HepG2 (cell line): Measurements from ENCODE around the gene ERLIN1. TPM values are rescaled to one million over a fixed set of nuclear protein-coding genes. Genes with fewer than 3 reads are reported as not detected.

ENCODE experiments used
- ATAC-seq: fragments of 200-7000 bp; cut with Tn5 transposase; 3 replicates; pipeline ENCODE4 v1.9.1; 2020; ENCODE audit warnings: mild to moderate bottlenecking, moderate library complexity
- BruUV-seq: library from RNA; stranded (reverse); fragments of 400-500 nt; replicated peaks from 2 replicates; lab custom pipeline; 2021; lab: Mats Ljungman, UMichigan
- CTCF ChIA-PET: fragments of 300-600 bp; formaldehyde crosslinking; extraction: SDS; loops from one replicate; lab custom pipeline; 2021; ENCODE audit warnings: low total read pairs, inconsistent platforms, low intra/inter-chr PET ratio; lab: Yijun Ruan, JAX
- POLR2A ChIA-PET: fragments of 350-600 bp; sonication (Branson Sonifier 250); formaldehyde crosslinking; loops from one replicate; lab custom pipeline; 2020; ENCODE audit warnings: antibody characterized with exemption, inconsistent platforms; lab: Yijun Ruan, JAX
- DNase-seq: peaks from one replicate; pipeline ENCODE4 v3.0.0-alpha.2; 2015; ENCODE audit warnings: low spot score
- FAIRE-seq: peaks from 3 replicates; lab custom pipeline; 2011; peaks lifted over from hg19 to GRCh38; lab: Jason Lieb, UNC
- H2AFZ ChIP-seq: one replicate; pipeline ENCODE4 v1.6.1; 2011; ENCODE audit warnings: low read length, inconsistent platforms
- H3K27ac ChIP-seq: fragments of 300-600 bp; 3 replicates; pipeline ENCODE4 v1.8.0; 2011; ENCODE audit warnings: mixed run types, mild to moderate bottlenecking, mixed read lengths, low read length, inconsistent platforms; ENCODE audit not compliant: insufficient read depth; ENCODE audit errors: extremely low read length
- H3K27me3 ChIP-seq, 2 experiments: fragments of 200-600 bp in 1 of 2; 2 replicates in 1 of 2; 3 replicates in 1 of 2; pipeline versions ENCODE4 v1.6.0 to v1.8.0; 2011; ENCODE audit warnings: low read length in 2 of 2, mild to moderate bottlenecking in 2 of 2, moderate library complexity in 2 of 2, inconsistent platforms in 1 of 2; ENCODE audit not compliant: insufficient read depth in 2 of 2, control insufficient read depth in 1 of 2
- H3K36me3 ChIP-seq, 2 experiments: fragments of 200-600 bp in 1 of 2; replicated peaks in 1 of 2; 2 replicates in 1 of 2; 3 replicates in 1 of 2; pipeline versions ENCODE4 v1.5.1 to v1.8.0; 2011; ENCODE audit warnings: low read length in 2 of 2, inconsistent platforms in 1 of 2; ENCODE audit not compliant: insufficient read depth in 2 of 2, control insufficient read depth in 1 of 2
- H3K4me1 ChIP-seq: 2 replicates; pipeline ENCODE4 v1.5.1; 2012; ENCODE audit warnings: low read length, inconsistent platforms; ENCODE audit not compliant: insufficient read depth
- H3K4me2 ChIP-seq: 2 replicates; pipeline ENCODE4 v1.6.0; 2011; ENCODE audit warnings: low read depth, low read length, inconsistent platforms
- H3K4me3 ChIP-seq, 3 experiments: fragments of 200-600 bp in 1 of 3; sonication (generic), shearing (Covaris generic) in 1 of 3; replicated peaks in 1 of 3; 2 replicates each; pipeline ENCODE4 v1.5.1; 2011 to 2016; ENCODE audit warnings: low read length in 3 of 3, inconsistent platforms in 2 of 3, low read depth in 2 of 3, mild to moderate bottlenecking in 2 of 3, control low read depth in 1 of 3, mixed read lengths in 1 of 3; ENCODE audit not compliant: insufficient read depth in 1 of 3
- H3K79me2 ChIP-seq: one replicate; pipeline ENCODE4 v1.6.1; 2011; ENCODE audit warnings: low read length, inconsistent platforms; ENCODE audit not compliant: insufficient read depth
- H3K9ac ChIP-seq: 2 replicates; pipeline ENCODE4 v1.6.0; 2011; ENCODE audit warnings: mild to moderate bottlenecking, low read depth, low read length, inconsistent platforms; ENCODE audit not compliant: insufficient read depth
- H3K9me3 ChIP-seq: 2 replicates; pipeline ENCODE4 v1.5.1; 2012; ENCODE audit warnings: mild to moderate bottlenecking, low read length
- H4K20me1 ChIP-seq: 2 replicates; pipeline ENCODE4 v1.6.0; 2011; ENCODE audit warnings: inconsistent platforms, mild to moderate bottlenecking, low read length, moderate library complexity; ENCODE audit not compliant: insufficient read depth
- CERS6 ChIP-seq: sonication (generic); formaldehyde crosslinking; IDR thresholded peaks from 2 replicates; pipeline ENCODE4 v1.5.0; 2020; ENCODE audit warnings: missing genetic modification reagents
- DNMT3B ChIP-seq: conservative IDR thresholded peaks from 2 replicates; pipeline ENCODE4 v1.6.1; 2016; ENCODE audit warnings: missing biosample characterization, control low read depth
- JARID2 ChIP-seq: sonication (generic); formaldehyde crosslinking; IDR thresholded peaks from 2 replicates; pipeline ENCODE4 v1.8.1; 2023; ENCODE audit warnings: missing genetic modification reagents, inconsistent platforms; ENCODE audit not compliant: insufficient replicate concordance
- KMT2B ChIP-seq: IDR thresholded peaks from 2 replicates; pipeline ENCODE4 v1.6.1; 2016; ENCODE audit warnings: missing genetic modification reagents, missing compliant biosample characterization
- MYC ChIP-seq: sonication (generic); formaldehyde crosslinking; IDR thresholded peaks from 2 replicates; pipeline ENCODE4 v1.9.0; 2021; ENCODE audit warnings: missing genetic modification reagents, borderline replicate concordance
- NFKB2 ChIP-seq: sonication (generic); formaldehyde crosslinking; IDR thresholded peaks from 2 replicates; pipeline ENCODE4 v1.4.0; 2020; ENCODE audit warnings: missing genetic modification reagents, borderline replicate concordance
- NFYB ChIP-seq: sonication (generic); formaldehyde crosslinking; IDR thresholded peaks from 2 replicates; pipeline ENCODE4 v1.4.0; 2020; ENCODE audit warnings: missing genetic modification reagents
- RARG ChIP-seq: sonication (generic); formaldehyde crosslinking; IDR thresholded peaks from 2 replicates; pipeline ENCODE4 v1.4.0; 2020; ENCODE audit warnings: low read depth, mild to moderate bottlenecking, missing genetic modification reagents
- SNAPC5 ChIP-seq: sonication (generic); formaldehyde crosslinking; IDR thresholded peaks from 2 replicates; pipeline ENCODE4 v1.8.1; 2023; ENCODE audit warnings: mild to moderate bottlenecking, missing genetic modification reagents, borderline replicate concordance
- ZSCAN21 ChIP-seq: sonication (generic); formaldehyde crosslinking; IDR thresholded peaks from 2 replicates; pipeline ENCODE4 v1.8.0; 2022; ENCODE audit warnings: mild to moderate bottlenecking, missing genetic modification reagents, moderate library complexity, borderline replicate concordance
- WGBS: methylation state at CpG from one replicate; pipeline ENCODE4 v1.1.6; 2017; ENCODE audit warnings: low lambda C conversion rate; 5-methylcytosine and 5-hydroxymethylcytosine counted together
- in situ Hi-C: cut with HindIII; loops from 2 replicates; pipeline ENCODE4 v1.10.0; 2017; ENCODE audit warnings: low pct_unique_long_range_greater_than_20kb; ENCODE audit not compliant: extremely low pct_ligation_motif_present
- intact Hi-C: fragments of 100-400 bp; cut with micrococcal nuclease; formaldehyde crosslinking; loops from one replicate; pipeline ENCODE4 v1.10.0; 2022; ENCODE audit not compliant: unreplicated experiment
- polyA plus RNA-seq, 8 experiments: library from polyadenylated mRNA; depleted of rRNA in 3 of 8; stranded (reverse) in 7 of 8; unstranded in 1 of 8; fragments of >200 nt; fragmentation: Illumina TruSeq in 4 of 8; extraction: Trizol in 4 of 8; gene quantifications; 2 replicates each; pipeline versions ENCODE4 v1.2.1 to v1.2.3, GENCODE V29; 2011 to 2016; ENCODE audit warnings: low read depth in 4 of 8, missing spikeins in 1 of 8, mixed read lengths in 1 of 8; ENCODE audit not compliant: insufficient read depth in 1 of 8
- total RNA-seq, 5 experiments: library from RNA; depleted of rRNA; stranded (reverse); fragments of >200 nt; fragmentation: Illumina TruSeq; extraction: Trizol; gene quantifications; 2 replicates each; pipeline ENCODE4 v1.2.3, GENCODE V29; 2016; ENCODE audit warnings: low read depth in 1 of 5
- TF ChIP-seq, protein P1 (sequence below): sonication (generic); formaldehyde crosslinking; IDR thresholded peaks from 2 replicates; pipeline ENCODE4 v1.5.0; 2020; ENCODE audit warnings: missing genetic modification reagents
- TF ChIP-seq, protein P2 (sequence below): sonication (generic); formaldehyde crosslinking; IDR thresholded peaks from 2 replicates; pipeline ENCODE4 v1.5.0; 2020; ENCODE audit warnings: mild to moderate bottlenecking, missing genetic modification reagents

ERLIN1 gene
- total and polyA plus RNA-seq, 2 of the 13 experiments (the other 11 are each of a cell fraction or from before 2014, with no cell fraction given) = 56.8 to 69.3 TPM

GRCh38 chr10:100216006-100216405 is 30.2 kb upstream of the ERLIN1 start:
- intact Hi-C loops (no loop called here), in situ Hi-C loops (no loop called here)
- no peak overlapping the region for H2AFZ ChIP-seq
- no peaks in the 10 kb centered on the region for H3K79me2 ChIP-seq
- H3K36me3 ChIP-seq = peaks cover 6 to 56% of the 10 kb centered on the region in 2 experiments; a peak in 4 of 5 replicates
- H3K4me3 ChIP-seq = no peak overlapping the region
- ATAC-seq (no peak), DNase-seq (no peak), FAIRE-seq (no peak)
- H3K9ac ChIP-seq = no peak overlapping the region
- H3K27me3 ChIP-seq = no peaks in the 10 kb centered on the region
- H3K4me2 ChIP-seq = no peak overlapping the region
- no peaks in the 10 kb centered on the region for H3K9me3 ChIP-seq
- POLR2A ChIA-PET = no interaction called here
- CTCF ChIA-PET = no interaction called here
- no peak overlapping the region for H3K27ac ChIP-seq
- no peaks in the 10 kb centered on the region for H3K4me1 ChIP-seq
- WGBS = 92% methylated on average over 2 of the region's 2 CpGs
- BruUV-seq = no TSS peak
- TF ChIP-seq NFKB2 (CRISPR knock-in tag) (no peak), ZSCAN21 (CRISPR knock-in tag) (no peak), CERS6 (CRISPR knock-in tag) (no peak), NFYB (CRISPR knock-in tag) (no peak)
- no peaks in the 10 kb centered on the region for H4K20me1 ChIP-seq

- no peaks in the 10 kb centered on the region for H3K9me3 ChIP-seq
- no peak overlapping the region for H3K9ac ChIP-seq
- 98% methylated on average over 7 of the region's 7 CpGs for WGBS
- ChIA-PET POLR2A (no interaction called here), CTCF (no interaction called here)
- H2AFZ ChIP-seq = no peak overlapping the region
- FAIRE-seq (no peak), DNase-seq (no peak), ATAC-seq (no peak)
- no peak overlapping the region for H3K4me3 ChIP-seq
- intact Hi-C loops = no loop called here
- H3K27ac ChIP-seq = no peak overlapping the region
- H3K4me1 ChIP-seq = no peaks in the 10 kb centered on the region
- no peaks in the 10 kb centered on the region for H3K27me3 ChIP-seq
- in situ Hi-C loops = no loop called here
- H3K36me3 ChIP-seq = peaks cover 5 to 38% of the 10 kb centered on the region in 2 experiments; a peak in 4 of 5 replicates
- no peaks in the 10 kb centered on the region for H3K79me2 ChIP-seq
- H3K4me2 ChIP-seq = no peak overlapping the region
- H4K20me1 ChIP-seq = no peaks in the 10 kb centered on the region
- no TSS peak for BruUV-seq
- TF ChIP-seq DNMT3B = no peak
- no peak for TF ChIP-seq RARG (CRISPR knock-in tag)
- no peak for TF ChIP-seq SNAPC5
- no peak for TF ChIP-seq KMT2B (CRISPR knock-in tag)
- TF ChIP-seq, protein P1, sequence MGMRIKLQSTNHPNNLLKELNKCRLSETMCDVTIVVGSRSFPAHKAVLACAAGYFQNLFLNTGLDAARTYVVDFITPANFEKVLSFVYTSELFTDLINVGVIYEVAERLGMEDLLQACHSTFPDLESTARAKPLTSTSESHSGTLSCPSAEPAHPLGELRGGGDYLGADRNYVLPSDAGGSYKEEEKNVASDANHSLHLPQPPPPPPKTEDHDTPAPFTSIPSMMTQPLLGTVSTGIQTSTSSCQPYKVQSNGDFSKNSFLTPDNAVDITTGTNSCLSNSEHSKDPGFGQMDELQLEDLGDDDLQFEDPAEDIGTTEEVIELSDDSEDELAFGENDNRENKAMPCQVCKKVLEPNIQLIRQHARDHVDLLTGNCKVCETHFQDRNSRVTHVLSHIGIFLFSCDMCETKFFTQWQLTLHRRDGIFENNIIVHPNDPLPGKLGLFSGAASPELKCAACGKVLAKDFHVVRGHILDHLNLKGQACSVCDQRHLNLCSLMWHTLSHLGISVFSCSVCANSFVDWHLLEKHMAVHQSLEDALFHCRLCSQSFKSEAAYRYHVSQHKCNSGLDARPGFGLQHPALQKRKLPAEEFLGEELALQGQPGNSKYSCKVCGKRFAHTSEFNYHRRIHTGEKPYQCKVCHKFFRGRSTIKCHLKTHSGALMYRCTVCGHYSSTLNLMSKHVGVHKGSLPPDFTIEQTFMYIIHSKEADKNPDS (CRISPR knock-in tag) = no peak
- no peak for TF ChIP-seq MYC (CRISPR knock-in tag)
- TF ChIP-seq, protein P2, sequence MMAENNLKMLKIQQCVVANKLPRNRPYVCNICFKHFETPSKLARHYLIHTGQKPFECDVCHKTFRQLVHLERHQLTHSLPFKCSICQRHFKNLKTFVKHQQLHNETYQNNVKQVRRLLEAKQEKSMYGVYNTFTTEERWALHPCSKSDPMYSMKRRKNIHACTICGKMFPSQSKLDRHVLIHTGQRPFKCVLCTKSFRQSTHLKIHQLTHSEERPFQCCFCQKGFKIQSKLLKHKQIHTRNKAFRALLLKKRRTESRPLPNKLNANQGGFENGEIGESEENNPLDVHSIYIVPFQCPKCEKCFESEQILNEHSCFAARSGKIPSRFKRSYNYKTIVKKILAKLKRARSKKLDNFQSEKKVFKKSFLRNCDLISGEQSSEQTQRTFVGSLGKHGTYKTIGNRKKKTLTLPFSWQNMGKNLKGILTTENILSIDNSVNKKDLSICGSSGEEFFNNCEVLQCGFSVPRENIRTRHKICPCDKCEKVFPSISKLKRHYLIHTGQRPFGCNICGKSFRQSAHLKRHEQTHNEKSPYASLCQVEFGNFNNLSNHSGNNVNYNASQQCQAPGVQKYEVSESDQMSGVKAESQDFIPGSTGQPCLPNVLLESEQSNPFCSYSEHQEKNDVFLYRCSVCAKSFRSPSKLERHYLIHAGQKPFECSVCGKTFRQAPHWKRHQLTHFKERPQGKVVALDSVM = no peak
- TF ChIP-seq JARID2 (CRISPR knock-in tag) = no peak
These were observed 23.5 kb upstream of the ERLIN1 start for GRCh38 chr10:100209303-100209702.
